GM19328 (cell line): ENCODE results near the gene RNFT2.

Experiments used
- ATAC-seq: cut with Tn5 transposase; IDR thresholded peaks from one replicate; pipeline ENCODE4 v1.9.1; 2021; ENCODE audit warnings: mild to moderate bottlenecking, moderate library complexity; ENCODE audit not compliant: unreplicated experiment

The RNFT2 gene

DNA sequence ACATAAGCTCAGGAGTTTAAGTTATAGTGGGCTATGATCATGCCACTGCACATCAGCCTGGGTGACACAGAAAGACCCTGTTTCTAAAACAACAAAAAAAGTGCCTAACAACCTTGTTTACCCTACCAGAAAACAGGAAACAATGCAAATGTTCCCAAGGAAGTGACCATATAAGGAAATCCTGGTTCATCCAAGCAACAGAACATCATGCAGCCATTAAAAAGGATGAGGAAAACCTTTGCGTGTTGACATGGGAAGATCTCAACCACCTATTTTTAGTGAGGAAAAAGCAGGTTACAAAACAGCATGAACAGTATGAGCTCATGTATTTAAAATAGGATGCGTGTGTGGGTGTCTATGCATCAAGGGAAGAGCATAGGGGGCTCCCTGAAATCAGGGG is 129.4 kb downstream of the RNFT2 start:
- ATAC-seq: no peak

DNA sequence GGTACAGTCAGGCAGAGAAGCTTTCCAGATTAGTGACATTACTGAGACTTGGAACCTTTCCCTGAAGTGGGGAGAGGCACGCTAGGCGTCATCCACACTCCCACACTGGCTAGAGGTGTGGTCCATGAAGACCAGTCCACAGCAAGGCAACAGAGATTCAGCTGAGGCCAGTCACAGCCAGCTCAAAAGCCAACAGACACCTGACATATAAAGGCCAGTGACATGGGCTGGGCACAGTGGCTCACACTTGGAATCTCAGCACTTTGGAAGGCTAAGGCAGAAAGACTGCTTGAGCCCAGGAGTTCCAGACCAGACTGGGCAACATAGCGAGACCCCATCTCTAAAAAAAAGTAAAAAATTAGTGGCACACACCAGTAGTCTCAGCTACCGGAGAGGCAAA is 132.2 kb downstream of the RNFT2 start:
- no peak for ATAC-seq

DNA sequence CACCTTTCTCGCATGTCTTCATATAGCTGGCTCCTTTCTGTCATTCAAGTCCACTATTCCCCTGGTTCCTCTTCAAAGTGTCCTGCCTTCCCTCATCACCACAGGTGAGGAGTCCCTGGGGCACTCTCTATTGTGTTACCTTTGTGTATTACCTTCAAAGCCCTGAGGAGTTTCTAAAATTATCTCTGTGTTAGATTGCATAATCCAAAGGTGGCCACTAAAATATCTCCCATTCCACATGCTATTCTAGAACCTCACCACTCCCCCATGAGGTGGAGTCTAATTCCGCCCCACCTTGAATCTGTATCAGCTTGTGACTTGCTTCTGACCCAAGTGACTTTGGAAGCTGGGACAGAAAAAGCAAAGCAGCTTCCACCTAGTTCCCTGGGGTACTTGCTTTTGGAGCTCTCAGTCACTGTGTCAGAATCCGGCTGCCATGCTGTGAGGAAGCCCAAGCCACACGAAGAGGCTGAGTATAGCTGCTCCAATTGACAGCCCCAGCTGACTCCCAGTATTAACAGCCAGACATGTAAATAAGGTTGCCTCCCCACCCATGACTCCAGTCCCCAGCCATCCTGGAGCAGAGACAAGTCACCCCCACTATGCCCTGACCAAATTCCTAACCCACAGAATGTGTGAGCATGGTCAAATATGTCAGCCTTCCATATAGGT is 136.3 kb downstream of the RNFT2 start:
- ATAC-seq: no peak

DNA sequence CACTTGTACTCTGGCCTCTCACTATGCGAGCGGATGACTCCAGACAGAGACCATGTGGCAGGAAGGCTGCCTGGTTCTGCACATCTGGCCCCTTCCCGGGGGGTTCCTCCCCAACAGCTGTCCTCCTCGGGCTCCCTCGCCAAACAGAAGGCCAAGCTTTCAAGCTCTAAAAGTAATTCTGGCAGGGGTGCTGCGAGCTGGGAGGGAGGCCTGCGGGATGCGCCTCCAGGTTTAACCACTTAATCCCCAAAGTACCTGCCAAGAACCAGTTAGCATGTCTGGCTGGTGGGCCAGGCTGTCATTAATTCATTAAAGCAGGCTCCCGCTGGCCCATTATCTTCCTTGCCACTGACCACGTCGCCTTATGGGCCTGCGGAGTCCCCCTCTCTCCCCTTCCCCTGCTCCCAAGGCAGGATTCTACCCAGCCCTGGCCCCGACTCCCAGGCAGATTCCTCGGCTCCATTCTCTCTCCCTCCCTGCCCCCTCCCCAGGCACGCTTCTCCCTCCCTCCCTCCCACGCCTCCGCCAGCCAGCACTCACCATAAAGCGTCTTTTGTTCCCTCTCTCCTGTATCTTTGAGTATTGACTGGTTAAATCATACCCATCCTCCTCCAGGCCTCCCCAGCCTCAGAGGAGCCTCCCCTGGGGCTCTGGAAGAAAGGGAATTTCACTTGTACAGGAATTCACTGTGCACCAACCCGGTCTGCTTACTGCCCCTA is 138.2 kb downstream of the RNFT2 start:
- no peak for ATAC-seq

DNA sequence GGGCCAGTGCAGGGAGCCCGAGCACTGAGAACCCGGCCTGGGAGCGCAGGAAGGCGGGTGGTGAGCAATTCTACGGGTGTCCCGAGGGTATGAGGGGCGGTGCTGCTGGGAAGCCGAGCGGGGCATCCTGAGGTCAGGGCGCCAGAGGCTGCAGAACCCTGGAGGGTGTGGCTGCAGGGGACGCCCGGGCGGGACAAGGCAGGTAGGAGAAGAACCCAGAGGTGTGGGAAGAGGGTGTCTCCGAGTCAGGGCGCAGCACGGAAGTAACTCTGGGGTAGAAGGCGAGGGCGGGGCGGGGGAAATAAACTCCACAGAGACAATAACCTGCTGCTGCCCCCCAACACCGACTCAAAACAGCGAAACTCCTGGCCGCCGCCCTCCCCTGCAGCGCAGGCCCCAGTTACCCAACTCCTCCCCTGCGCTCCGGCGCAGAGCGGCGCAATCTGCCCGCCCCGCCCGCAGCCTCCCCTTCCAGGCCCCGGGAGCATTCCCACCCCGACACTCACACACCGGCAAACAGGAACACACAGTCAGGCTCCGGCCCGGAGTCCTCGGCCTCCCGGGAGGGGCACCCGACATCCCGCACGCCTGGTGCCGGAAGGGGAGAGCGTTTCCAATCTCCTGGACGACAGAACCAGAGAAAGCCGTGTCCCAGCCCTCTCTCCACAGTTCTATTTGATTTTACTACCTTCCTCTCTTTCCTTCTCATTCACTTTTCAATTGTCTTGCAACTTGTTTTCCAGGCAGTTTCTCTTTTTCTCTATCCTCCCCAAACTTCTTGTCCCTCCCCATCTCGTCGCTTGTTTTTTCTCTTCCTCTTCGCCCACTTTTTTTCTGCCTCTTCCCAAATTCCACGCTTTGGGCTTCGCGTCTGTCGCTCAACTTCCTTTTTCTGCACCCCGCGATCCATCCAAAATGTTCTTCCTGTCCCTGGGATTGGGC is 140.7 kb downstream of the RNFT2 start:
- no peak for ATAC-seq

DNA sequence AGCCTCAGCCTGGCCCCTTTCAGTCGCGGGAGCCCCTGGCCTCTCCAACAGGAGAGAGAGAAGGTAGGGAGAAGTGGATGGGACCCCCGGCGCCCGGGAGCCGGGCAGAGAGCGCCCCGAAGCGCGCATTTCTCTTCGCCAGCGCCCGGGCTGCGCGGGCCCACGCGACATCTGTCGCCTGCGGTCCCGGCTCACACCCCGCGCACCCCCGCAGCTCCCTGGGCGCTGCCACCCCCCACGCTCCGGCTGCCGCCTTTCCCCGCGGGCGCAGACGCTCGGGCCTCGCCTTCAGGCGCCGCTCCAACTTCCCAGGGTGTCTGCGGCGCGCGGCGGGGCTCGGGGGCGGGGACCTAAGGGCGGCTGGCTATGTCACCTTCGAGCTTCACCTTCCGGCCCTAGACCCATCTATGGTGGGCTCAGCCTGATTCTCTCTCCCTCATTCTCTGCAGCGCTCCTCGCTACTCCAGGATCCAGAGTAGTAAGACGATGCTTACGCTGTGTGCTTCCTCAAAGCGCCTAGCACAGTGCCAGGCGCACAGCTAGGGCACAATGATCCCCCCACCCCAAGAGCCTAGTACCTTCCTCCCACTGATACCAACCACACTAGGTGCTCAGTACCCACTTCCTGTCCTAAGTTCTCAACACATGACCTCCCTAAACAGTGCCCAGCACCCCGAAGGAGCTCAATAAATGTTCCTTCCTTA is 141.5 kb downstream of the RNFT2 start:
- ATAC-seq: no peak

DNA sequence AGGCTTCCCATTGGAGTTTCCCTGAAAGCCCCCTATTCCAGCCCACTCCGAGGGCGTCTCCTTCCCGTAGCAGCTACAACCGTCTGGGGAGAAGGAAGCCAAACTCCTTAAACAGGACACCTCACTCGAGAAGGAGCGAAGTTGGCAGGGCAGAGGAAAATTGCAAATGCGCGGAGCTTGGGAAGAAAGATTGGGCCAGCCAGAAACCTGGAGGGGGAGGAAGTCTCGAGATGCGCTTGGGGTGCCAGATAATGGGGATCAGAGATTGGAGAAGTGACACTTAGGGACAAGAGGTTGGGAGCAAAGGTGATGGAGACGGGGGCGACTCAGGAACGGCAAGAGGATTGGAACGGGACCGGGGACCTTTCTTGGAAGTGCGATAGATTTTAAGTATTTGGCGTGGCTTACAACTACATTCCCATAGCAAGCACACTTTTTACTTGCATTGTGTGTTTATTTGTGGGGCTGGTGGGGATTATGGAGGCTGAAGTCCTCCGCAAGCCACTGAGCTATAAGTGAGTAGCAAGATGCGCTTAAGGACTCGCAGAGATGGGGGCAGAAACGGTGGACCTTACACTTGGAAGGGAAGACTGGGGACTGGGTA is 142.2 kb downstream of the RNFT2 start:
- no peak for ATAC-seq

DNA sequence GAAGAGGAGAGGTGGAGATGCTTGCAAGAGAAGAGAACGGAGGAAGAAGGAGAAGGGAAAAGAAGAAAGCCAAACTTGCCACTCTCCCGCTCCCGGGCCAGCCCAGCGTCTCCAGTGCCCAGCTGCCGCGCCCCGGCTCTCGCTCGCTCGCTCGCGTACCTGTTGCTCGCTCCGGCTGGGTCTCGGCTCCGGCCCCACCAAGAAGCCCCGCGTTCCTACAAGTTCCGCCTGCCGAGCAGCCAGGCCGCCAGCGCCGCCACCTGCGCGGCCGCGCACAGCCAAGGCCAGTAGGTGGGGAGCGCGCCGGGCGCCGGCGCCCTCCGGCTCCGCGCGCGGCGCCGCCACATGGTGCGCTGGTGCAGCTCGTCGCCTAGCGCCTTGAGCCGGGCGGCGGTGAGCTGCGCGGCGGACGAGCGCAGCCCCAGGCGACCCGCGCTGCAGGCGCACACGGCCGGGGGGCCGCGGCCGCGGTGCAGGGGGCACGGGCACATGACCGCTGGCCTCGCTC is 142.8 kb downstream of the RNFT2 start:
- peak; percentile 68 for ATAC-seq

DNA sequence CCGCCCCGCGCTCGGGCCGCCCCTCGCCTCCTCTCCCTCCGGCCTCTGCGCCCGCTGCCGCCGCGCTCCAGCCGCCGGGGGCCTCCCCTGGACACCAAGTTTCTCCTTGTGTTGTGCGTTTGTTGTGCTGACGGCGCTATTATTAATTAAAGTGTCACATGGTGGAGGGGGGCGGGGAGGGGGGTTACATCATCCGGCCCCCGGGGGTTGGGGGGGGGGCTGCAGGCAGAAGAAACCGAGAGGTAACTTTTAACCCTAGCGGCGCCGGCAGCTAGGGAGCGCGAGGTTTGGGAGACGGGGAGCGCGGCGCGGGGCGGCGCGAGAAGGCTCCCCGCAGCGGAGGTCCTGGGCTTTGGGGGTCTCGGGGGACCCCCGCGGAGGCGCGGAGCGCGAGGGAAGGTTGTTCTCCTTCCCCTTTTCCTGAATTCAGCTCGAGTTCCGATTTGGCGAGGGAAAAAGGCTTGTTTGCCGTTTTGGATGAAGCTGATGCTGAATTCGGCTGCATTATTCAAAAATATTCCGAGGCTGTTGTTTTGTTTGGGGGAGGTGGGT is 143.3 kb downstream of the RNFT2 start, which contains the start of gene HRK:
Gene HRK (minus strand): TSS at position 117 of the 552 bp plus-strand sequence. CDS start 134 bp downstream, outside the sequence.
- ATAC-seq: peak; percentile 17

DNA sequence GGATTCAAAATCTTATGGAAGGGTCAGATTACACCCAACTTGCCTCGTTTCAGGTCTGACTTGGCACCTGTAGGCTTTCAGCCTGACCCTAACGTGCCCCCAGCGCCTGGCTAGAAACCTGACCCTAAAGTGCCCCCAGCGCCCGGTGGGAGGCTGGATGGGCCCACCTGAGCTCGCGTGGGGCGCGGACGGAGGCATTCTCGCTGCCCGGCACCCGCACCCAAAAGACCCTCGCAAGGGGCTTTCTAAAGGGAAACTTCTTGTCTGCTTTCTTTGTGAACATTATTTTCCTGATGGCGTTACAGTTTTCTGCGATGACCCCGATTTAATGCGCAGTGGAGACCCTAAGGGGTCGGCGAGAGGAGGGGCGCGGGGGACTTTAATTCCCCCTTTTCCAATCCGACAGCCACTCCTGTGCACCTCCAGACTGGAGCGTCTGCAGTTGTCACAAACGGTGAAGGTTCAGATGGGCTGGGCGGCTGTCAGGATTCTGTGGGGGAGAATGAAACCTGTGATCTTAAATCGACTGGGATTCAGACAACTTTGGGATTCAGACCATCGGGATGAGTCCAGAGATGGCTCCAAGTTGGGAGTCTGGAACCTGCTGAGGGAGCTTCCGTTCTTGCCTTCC is 143.9 kb downstream of the RNFT2 start:
- ATAC-seq: no peak

DNA sequence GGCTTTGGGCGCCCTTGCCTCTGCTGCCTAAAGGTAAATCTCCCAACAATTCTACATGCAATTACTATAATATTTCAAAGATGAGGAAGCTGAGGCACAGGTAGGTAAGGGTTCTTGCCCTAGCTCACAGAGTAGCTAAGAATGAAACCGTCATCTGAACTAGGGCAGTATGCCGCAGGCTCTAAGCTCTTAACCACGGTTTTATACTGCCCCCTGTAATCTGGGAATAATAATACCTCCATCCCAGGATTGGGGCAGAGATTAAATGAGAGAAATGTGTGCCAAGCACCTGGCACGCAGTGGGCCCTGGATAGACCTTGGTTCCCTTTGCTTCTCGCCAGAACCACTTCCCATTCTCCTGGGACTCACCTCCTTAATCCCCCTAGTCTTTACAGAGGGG is 144.6 kb downstream of the RNFT2 start:
- no peak for ATAC-seq

DNA sequence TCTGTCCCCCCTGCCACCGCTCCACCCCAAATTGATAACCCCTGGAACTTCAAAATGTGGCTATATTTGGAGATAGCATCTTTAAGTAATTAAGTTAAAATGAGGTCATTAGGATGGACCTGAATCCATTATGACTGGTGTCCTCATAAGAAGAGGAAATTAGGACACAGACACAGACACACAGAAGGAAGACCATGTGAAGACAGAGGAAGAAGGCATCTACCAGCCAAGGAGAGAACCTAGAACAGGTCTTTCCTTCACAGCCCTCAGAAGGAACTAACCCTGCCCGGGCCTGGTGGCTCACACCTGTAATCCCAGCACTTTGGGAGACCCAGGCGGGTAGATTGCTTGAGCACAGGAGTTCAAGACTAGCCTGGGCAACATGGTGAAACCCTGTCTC is 146.8 kb downstream of the RNFT2 start:
- ATAC-seq: no peak

DNA sequence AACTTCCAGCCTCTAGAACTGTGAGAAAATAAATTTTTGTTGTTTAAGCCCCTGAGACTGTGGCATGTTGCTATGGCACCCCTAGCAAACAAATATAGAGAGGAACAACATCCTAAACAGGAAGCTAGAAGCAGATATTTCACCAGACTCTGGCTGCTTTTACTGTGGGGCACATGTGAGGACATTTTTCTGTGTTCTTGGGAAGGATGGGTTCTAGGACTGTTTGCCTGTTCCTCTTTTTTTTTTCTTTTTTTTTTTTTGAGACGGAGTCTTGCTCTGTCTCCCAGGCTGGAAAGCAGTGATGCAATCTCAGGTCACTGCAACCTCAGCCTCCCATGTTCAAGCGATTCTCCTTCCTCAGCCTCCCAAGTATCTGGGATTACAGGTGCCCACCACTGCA is 147.4 kb downstream of the RNFT2 start:
- no peak for ATAC-seq

DNA sequence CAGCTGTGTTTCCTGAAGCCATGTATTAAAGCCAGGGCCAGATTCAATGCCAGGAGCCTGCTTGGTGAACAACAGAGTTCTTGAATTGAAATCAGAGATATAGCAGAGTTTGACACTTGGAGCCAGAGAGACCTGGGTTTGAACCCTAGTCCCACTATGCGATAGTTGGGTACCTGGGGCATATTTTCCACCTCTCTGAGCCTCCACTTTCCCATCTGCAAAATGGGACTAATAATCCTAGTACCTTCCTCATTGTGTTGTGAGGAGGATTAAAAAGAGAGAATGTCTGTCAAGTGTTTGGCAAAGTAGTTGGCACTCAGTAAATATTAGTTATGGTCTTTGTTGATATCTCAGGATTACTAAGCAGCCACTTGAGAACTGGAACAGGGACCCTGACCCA is 149.1 kb downstream of the RNFT2 start:
- no peak for ATAC-seq

DNA sequence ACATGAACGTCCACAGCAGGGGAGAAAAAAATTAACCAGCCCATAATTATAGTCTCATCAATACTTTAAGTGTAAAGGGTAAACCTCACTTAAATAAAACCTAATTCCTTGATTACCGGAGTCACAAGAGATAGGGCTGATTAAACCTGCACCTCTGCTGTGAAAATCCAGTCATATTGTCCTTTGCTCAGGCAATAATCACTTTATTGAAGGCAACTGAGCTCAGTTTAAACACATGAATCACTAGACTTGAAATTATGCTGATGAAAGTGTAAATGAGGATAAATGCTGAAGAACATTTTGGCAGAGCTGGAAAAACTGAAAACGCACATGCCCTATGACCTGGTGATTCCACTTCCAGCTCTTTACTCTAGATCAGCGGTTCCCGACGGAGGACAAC is 149.8 kb downstream of the RNFT2 start:
- ATAC-seq: no peak

DNA sequence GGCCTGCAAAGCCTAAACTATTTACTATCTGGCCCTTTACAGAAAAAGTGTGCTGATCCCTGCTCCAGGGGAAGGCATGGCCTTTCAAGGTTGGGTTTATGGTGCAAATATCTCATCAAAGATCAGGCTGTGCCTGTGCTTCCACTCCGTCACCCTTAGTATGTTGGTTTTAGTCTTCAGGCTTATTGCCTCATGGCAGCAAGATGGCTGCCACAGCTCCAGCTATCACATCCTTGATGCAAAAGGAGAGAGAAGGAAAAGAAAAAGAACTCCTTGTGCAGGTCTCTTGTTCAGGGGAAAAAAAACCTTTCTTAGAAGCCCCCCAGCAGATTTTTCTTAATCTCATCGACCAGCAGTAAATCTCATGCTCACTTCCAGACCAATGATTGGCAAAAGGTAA is 152.2 kb downstream of the RNFT2 start:
- no peak for ATAC-seq

DNA sequence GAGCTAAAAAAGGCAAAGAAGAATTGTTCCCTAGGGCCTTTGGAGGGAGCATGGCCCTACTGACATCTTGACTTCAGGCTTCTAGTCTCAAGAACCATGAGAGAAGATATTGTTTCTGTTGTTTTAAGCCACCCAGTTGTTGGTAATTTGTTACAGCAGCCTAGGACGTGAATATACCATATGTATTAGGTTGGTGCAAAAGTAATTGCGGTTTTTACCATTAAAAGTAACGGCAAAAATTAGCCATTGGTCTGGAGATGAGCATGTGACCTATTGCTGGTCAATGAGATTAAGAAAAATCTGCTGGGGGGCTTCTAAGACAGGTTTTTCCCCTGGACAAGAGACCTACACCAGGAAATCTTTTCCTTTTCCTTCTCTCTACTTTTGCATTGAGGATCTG is 152.9 kb downstream of the RNFT2 start:
- no peak for ATAC-seq

DNA sequence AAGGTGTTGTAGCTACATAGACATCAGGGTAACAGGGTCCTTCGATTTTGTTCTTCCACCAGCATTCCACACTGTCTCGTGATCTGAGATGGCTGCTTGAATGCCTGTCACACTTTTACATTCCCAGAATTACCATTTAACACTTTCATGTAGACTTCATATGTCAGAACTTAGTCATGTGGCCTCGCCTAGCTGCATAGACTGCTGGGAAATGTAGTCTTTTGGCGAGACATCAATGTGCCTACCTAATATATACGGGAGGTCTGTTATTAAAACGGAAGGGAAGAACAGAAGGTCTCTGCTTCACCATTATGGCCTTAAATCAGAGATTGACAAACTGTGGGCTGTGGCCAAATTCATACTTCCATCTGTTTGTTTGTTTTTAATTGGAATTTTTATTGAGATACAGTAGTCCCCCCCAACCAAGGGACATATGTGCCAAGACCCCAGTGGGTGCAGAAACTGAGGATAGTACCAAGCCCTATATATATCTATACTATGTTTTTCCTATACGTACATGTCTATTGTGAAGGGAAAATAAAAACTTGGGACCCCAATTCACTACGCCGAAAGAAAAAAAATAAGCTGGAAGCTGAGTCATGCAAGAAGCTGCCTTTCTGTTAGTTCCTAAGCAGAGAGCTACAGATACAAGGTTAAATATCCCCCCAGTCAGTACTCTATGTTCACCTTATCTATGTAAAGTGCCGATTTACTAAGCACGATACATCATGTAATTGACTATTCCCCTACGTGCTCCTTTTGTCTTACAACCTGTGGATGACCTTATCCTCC is 154.4 kb downstream of the RNFT2 start:
- no peak for ATAC-seq

DNA sequence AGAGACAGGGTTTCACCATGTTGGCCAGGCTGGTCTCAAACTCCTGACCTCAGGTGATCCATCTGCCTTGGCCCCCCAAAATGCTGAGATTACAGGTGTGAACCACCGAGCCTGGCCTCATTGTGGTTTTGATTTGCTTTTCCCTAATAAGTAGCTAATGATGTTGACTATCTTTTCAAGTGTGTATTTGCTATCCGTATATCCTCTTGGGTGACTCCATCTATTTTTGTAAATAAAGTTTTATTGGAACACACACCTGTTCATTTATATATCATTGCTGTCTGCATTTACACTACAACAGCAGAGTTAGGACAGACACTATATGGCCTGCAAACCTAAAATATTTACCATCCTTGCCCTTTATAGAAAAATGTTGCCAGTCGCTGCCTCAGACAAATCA is 156.8 kb downstream of the RNFT2 start:
- ATAC-seq: no peak
